ENCODE measurements around the gene PRR5L.
A peak's percentile ranks its signal among the peaks of the same experiment; 100 is the strongest.

PRR5L gene

GRCh38 chr11:36326524-36327419 is 30.7 kb downstream of the PRR5L start:
- no peak for DNase-seq (ENCODE audit: low read depth)

- DNase-seq (ENCODE audit: low read depth), result no peak
These were observed 33.0 kb downstream of the PRR5L start for GRCh38 chr11:36328966-36329673.

GRCh38 chr11:36330411-36330810 is 34.3 kb downstream of the PRR5L start:
- no peak for DNase-seq (ENCODE audit: low read depth)

- DNase-seq (ENCODE audit: low read depth), result no peak
These were observed 37.4 kb downstream of the PRR5L start for GRCh38 chr11:36333468-36333867.

GRCh38 chr11:36333897-36334296 is 37.8 kb downstream of the PRR5L start:
- no peak for DNase-seq (ENCODE audit: low read depth)

- DNase-seq (ENCODE audit: low read depth), result no peak
These were observed 43.8 kb downstream of the PRR5L start for GRCh38 chr11:36339888-36340287.

GRCh38 chr11:36340897-36341296 is 44.8 kb downstream of the PRR5L start:
- DNase-seq (ENCODE audit: low read depth), result no peak

GRCh38 chr11:36341915-36342314 is 45.8 kb downstream of the PRR5L start:
- no peak for DNase-seq (ENCODE audit: low read depth)

GRCh38 chr11:36342327-36342726 is 46.2 kb downstream of the PRR5L start:
- DNase-seq (ENCODE audit: low read depth), result no peak

GRCh38 chr11:36343436-36343835 is 47.3 kb downstream of the PRR5L start:
- no peak for DNase-seq (ENCODE audit: low read depth)

GRCh38 chr11:36345084-36345511 is 49.0 kb downstream of the PRR5L start:
- DNase-seq (ENCODE audit: low read depth), result no peak

- DNase-seq (ENCODE audit: low read depth), result no peak
These were observed 49.5 kb downstream of the PRR5L start for GRCh38 chr11:36345535-36346141.

GRCh38 chr11:36346562-36347383 is 50.7 kb downstream of the PRR5L start:
- DNase-seq (ENCODE audit: low read depth), result no peak

- DNase-seq (ENCODE audit: low read depth), result no peak
These were observed 51.4 kb downstream of the PRR5L start for GRCh38 chr11:36347384-36347906.

GRCh38 chr11:36349351-36350136 is 53.5 kb downstream of the PRR5L start:
- no peak for DNase-seq (ENCODE audit: low read depth)

- DNase-seq (ENCODE audit: low read depth), result no peak
These were observed 54.0 kb downstream of the PRR5L start for GRCh38 chr11:36350137-36350513.

GRCh38 chr11:36352922-36353321 is 56.8 kb downstream of the PRR5L start:
- peak; percentile 8 for DNase-seq (ENCODE audit: low read depth)

- no peak for DNase-seq (ENCODE audit: low read depth)
These were observed 58.3 kb downstream of the PRR5L start for GRCh38 chr11:36354221-36355003.

- no peak for DNase-seq (ENCODE audit: low read depth)
These were observed 60.1 kb downstream of the PRR5L start for GRCh38 chr11:36356201-36356600.

GRCh38 chr11:36357831-36358230 is 61.7 kb downstream of the PRR5L start:
- DNase-seq (ENCODE audit: low read depth), result no peak
